H1 (cell line): Measurements from ENCODE around the gene CCDC89. TPM values are rescaled to one million over a fixed set of nuclear protein-coding genes. Genes with fewer than 3 reads are reported as not detected.

ENCODE experiments used
- CHD7 ChIP-seq: fragments of 300-600 bp; sonication (generic); IDR thresholded peaks from 2 replicates; pipeline ENCODE4 v1.7.1; 2012; ENCODE audit warnings: low read length, moderate library complexity, mild to moderate bottlenecking, inconsistent platforms; ENCODE audit not compliant: insufficient replicate concordance
- CREB1 ChIP-seq: IDR thresholded peaks from 2 replicates; pipeline ENCODE4 v1.6.1; 2012; ENCODE audit warnings: inconsistent platforms
- EZH2 ChIP-seq: fragments of 200-600 bp; sonication (generic); IDR thresholded peaks from 2 replicates; pipeline ENCODE4 v1.7.1; 2012; ENCODE audit warnings: low read depth, mild to moderate bottlenecking, moderate library complexity, low read length, inconsistent platforms; ENCODE audit not compliant: severe bottlenecking
- RXRA ChIP-seq: IDR thresholded peaks from 2 replicates; pipeline ENCODE4 v1.6.1; 2011; ENCODE audit warnings: low read depth, mild to moderate bottlenecking, low read length, moderate library complexity; ENCODE audit not compliant: insufficient read depth
- TCF12 ChIP-seq: IDR thresholded peaks from 2 replicates; pipeline ENCODE4 v1.6.1; 2011; ENCODE audit warnings: low read depth, mild to moderate bottlenecking, low read length
- polyA plus RNA-seq, 7 experiments: library from polyadenylated mRNA; depleted of rRNA in 3 of 7; stranded (reverse) in 5 of 7; unstranded in 2 of 7; fragments of >200 nt in 5 of 7; fragments of 200-250 nt in 2 of 7; gene quantifications; 1 replicate in 5 of 7; 2 replicates in 1 of 7; 4 replicates in 1 of 7; pipeline versions ENCODE4 v1.2.1 to v1.2.3, GENCODE V29; 2011 to 2013; ENCODE audit warnings: missing spikeins in 2 of 7, mixed read lengths in 2 of 7
- total RNA-seq: library from RNA; stranded (reverse); fragmentation: NEBNext Ultra II Directional; extraction: Animal tissue kit (Norgen Biotek cat#: 25700); gene quantifications from 2 replicates; pipeline ENCODE4 v1.2.1, GENCODE V29; 2021
- TF ChIP-seq, protein P1 (sequence below): IDR thresholded peaks from 2 replicates; pipeline ENCODE4 v1.6.1; 2011; ENCODE audit warnings: low read depth, mild to moderate bottlenecking, low read length; ENCODE audit not compliant: insufficient read depth

CCDC89 gene
- total and polyA plus RNA-seq, 2 of the 8 experiments (the other 6 are each of a cell fraction or from before 2014, with no cell fraction given) = not detected

DNA sequence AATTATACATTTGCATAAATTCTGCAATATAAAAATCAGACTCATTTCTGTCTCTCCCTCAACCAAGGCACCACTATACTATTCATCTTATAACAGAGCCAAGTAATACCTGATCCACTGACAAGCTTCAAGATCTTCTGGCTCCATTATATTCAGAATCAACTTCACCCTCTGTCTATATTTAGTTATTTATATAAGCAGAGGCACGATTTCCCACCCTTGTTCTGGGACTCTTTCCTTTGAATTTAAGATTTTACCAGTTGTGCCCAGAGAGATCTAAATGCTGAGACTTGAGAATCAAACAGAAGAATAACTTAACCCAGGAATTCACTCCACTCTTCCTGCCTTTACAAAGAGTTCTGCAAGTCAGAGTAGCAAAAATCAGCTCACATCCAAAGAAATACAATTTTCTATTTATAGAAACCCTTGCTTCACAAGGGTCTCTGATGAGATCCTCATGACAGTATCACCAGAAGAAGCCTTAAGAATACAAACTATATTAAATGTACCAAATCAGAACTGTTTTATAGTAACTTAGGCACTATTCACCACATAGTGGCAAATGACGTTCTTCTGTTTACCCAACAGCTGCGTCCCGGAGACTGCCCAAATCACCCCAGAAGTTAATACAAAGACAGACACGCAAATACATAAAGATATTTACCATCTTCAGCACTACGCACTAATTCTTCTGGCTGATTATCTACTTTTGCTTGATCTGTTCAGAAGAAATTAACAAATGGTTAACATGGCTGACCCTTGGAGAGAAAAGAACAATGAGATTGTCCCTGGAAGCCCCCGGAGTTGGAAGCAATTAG, 32.3 kb upstream of the CCDC89 start (continued):
- TF ChIP-seq EZH2 (no peak), CHD7 (no peak), RXRA (no peak), CREB1 (no peak), TCF12 (no peak)
- TF ChIP-seq, protein P1, sequence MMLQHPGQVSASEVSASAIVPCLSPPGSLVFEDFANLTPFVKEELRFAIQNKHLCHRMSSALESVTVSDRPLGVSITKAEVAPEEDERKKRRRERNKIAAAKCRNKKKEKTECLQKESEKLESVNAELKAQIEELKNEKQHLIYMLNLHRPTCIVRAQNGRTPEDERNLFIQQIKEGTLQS = no peak
